ENCODE results near the gene MDH1. TPM values are rescaled to one million over a fixed set of nuclear protein-coding genes. Genes with fewer than 3 reads are reported as not detected.

MDH1 gene
- 129 and 175 TPM in 2 replicates for total RNA-seq

DNA sequence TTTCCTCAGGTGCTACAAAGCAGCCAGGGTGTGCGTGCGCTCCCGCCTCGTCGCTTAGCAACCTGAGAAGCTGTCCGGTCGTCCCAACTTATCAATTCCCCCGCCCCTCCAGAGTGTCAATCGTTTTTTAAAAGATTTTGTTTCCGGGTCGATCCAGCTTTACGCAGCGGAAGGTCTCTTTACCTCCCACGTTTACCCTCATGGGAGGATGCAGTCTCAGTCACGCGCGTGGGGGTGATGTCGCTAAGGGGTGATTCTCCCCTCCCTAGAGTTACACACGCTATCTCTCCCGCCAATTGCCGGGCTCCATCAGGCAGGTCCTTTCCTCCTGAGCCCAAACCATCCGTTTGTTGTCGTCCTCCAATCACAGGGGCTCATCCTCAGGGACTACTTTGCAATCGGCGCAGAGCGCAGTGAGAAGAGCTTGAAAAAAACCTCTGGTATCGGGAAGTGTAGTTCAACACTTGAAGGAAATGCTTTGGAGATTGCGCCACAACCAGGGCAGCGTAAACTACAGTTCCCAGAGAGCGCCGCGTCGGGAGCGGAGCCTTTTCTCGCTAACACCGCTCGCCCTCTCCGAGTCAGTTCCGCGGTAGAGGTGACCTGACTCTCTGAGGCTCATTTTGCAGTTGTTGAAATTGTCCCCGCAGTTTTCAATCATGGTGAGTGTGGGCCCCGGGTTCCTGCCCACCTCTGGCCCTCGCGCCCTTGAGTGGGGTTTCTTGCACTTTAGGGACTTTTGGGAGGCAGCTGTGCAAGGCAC, at the start of gene MDH1, which contains the start of gene WDPCP:
MDH1 (plus strand) TSS at position 579 of the 763 bp plus-strand sequence; CDS start at position 660, 81 bp downstream.
WDPCP (minus strand) TSS at position 93 of the 763 bp plus-strand sequence. CDS start 206 bp downstream, outside the sequence.

Other genes starting within 250 kb of the MDH1 start
- 2.6 and 7.0 TPM in 2 replicates for gene WDPCP, start 486 bp upstream of the MDH1 start, total RNA-seq

Measured in epithelial cell of alveolus of lung (primary cell).